Measurements from ENCODE around the gene TULP1. TPM values are rescaled to one million over a fixed set of nuclear protein-coding genes. Genes with fewer than 3 reads are reported as not detected.

The TULP1 gene
- total and polyA plus RNA-seq, 2 of the 13 experiments (the other 11 are each of a cell fraction or from before 2014, with no cell fraction given) = not detected

GRCh38 chr6:35452183-35453090, 60.3 kb downstream of the TULP1 start, which contains the start of gene FANCE (continued):
- no peak; the same call in 1 of the 2 replicates for TF ChIP-seq MLXIP (CRISPR knock-in tag; IDR thresholded peaks at IDR 0.05; ENCODE audit: borderline replicate concordance)
- TF ChIP-seq BATF2 (CRISPR knock-in tag; IDR thresholded peaks at IDR 0.05) = no peak
- TF ChIP-seq ZHX2 (IDR thresholded peaks at IDR 0.05; ENCODE audit: low read depth) = peak; percentile 76; the same call in 1 of the 2 replicates
- TF ChIP-seq ZHX2 (CRISPR knock-in tag; IDR thresholded peaks at IDR 0.05; ENCODE audit: borderline replicate concordance) = no peak; the same call in 1 of the 2 replicates
- no peak for TF ChIP-seq LBX2 (CRISPR knock-in tag; IDR thresholded peaks at IDR 0.05; ENCODE audit: borderline replicate concordance)
- no peak for TF ChIP-seq ZNF30 (CRISPR knock-in tag; IDR thresholded peaks at IDR 0.05)
- peak; percentile 74; the same call in 1 of the 2 replicates for TF ChIP-seq ZNF546 (CRISPR knock-in tag; conservative IDR thresholded peaks at IDR 0.05)
- TF ChIP-seq MED8 (CRISPR knock-in tag; IDR thresholded peaks at IDR 0.05; ENCODE audit: insufficient replicate concordance) = peak; percentile 44
- TF ChIP-seq ZNF737 (CRISPR knock-in tag; IDR thresholded peaks at IDR 0.05; ENCODE audit: borderline replicate concordance) = no peak
- TF ChIP-seq FOXM1 (CRISPR knock-in tag; IDR thresholded peaks at IDR 0.05) = peak; percentile 50; the same call in 1 of the 2 replicates
- no peak for TF ChIP-seq ZNF503 (CRISPR knock-in tag; IDR thresholded peaks at IDR 0.05)
- 0 out of 2 replicates have a peak, but pooled peaks have one; percentile 24 for TF ChIP-seq AHR (CRISPR knock-in tag; IDR thresholded peaks at IDR 0.05)
- TF ChIP-seq ZNF724P (CRISPR knock-in tag; IDR thresholded peaks at IDR 0.05; ENCODE audit: borderline replicate concordance) = peak; percentile 97
- TF ChIP-seq MATR3 (CRISPR knock-in tag; IDR thresholded peaks at IDR 0.05) = no peak
- TF ChIP-seq MAX (IDR thresholded peaks at IDR 0.05) = peak; percentile 91
- TF ChIP-seq PAF1 (CRISPR knock-in tag; IDR thresholded peaks at IDR 0.05) = no peak
